ENCODE measurements around the gene STAM. TPM values are rescaled to one million over a fixed set of nuclear protein-coding genes. Genes with fewer than 3 reads are reported as not detected.

Gene STAM
- total RNA-seq, 1 donor from 2014 or later, result 28.7 TPM

- Mint-ChIP-seq H3K27me3 (no peaks in the 10 kb centered on the region), H3K9me3 (no peaks in the 10 kb centered on the region), H3K4me3 (peak overlapping the region; percentile 83), H3K36me3 (ENCODE audit: low read depth) (peaks cover 14% of the 10 kb centered on the region), H3K27ac (peak overlapping the region; percentile 93), H3K4me1 (peaks cover 43% of the 10 kb centered on the region)
- peak; percentile 82 for ATAC-seq (ENCODE audit: low read depth)
- DNase-seq, result peak; percentile 31
- ChIA-PET CTCF (no interaction called here), POLR2A (interaction anchor here (0.7 to 3.2 kb wide), 8 partner anchors 11 to 851 kb away, joined by 3 to 27 read pairs (median 6); partner anchors contain the start of genes STAM and VIM)
- TF ChIP-seq CTCF (IDR thresholded peaks at IDR 0.05), result no peak
- intact Hi-C loops (cut with micrococcal nuclease), result loop anchor here (1.0 to 2.0 kb wide), 3 partner anchors 14 to 25 kb away; partner anchors contain the start of gene STAM
Observed at GRCh38 chr10:17669185-17669872, 25.4 kb downstream of the STAM start.

- no peak overlapping the region for H3K4me3 Mint-ChIP-seq
- ATAC-seq (ENCODE audit: low read depth), result no peak
- H3K4me1 Mint-ChIP-seq, result peaks cover 48% of the 10 kb centered on the region
- DNase-seq, result no peak
- TF ChIP-seq CTCF (IDR thresholded peaks at IDR 0.05), result no peak
- H3K36me3 Mint-ChIP-seq (ENCODE audit: low read depth), result peaks cover 10% of the 10 kb centered on the region
- CTCF ChIA-PET, result no interaction called here
- intact Hi-C loops (cut with micrococcal nuclease), result loop anchor here (10.0 kb wide), 1 partner anchor 1237 kb away; the partner anchor contains the start of gene PTER
- POLR2A ChIA-PET, result interaction anchor here (3.2 kb wide), 1 partner anchor 27 kb away, joined by 27 read pairs; the partner anchor contains the start of gene STAM
- H3K9me3 Mint-ChIP-seq, result no peaks in the 10 kb centered on the region
- no peak overlapping the region for H3K27ac Mint-ChIP-seq
- no peaks in the 10 kb centered on the region for H3K27me3 Mint-ChIP-seq
Observed at GRCh38 chr10:17671307-17671706, 27.4 kb downstream of the STAM start.

- no peaks in the 10 kb centered on the region for H3K27me3 Mint-ChIP-seq
- ChIA-PET POLR2A (no interaction called here), CTCF (no interaction called here)
- ATAC-seq (ENCODE audit: low read depth) (no peak), DNase-seq (no peak)
- TF ChIP-seq CTCF (IDR thresholded peaks at IDR 0.05), result no peak
- peaks cover 38% of the 10 kb centered on the region for H3K4me1 Mint-ChIP-seq
- H3K4me3 Mint-ChIP-seq, result no peak overlapping the region
- H3K36me3 Mint-ChIP-seq (ENCODE audit: low read depth), result peaks cover 8% of the 10 kb centered on the region
- no peak overlapping the region for H3K27ac Mint-ChIP-seq
- no peaks in the 10 kb centered on the region for H3K9me3 Mint-ChIP-seq
- intact Hi-C loops (cut with micrococcal nuclease), result loop anchor here (1.0 to 10.0 kb wide), 2 partner anchors 12 to 1239 kb away; partner anchors contain the start of gene PTER
Observed at GRCh38 chr10:17673471-17674061, 29.6 kb downstream of the STAM start.

- CTCF ChIA-PET, result no interaction called here
- Mint-ChIP-seq H3K9me3 (peaks cover 3% of the 10 kb centered on the region), H3K4me1 (peaks cover 28% of the 10 kb centered on the region), H3K36me3 (ENCODE audit: low read depth) (peaks cover 9% of the 10 kb centered on the region), H3K4me3 (no peak overlapping the region), H3K27me3 (no peaks in the 10 kb centered on the region), H3K27ac (no peak overlapping the region)
- ATAC-seq (ENCODE audit: low read depth), result no peak
- no peak for TF ChIP-seq CTCF (IDR thresholded peaks at IDR 0.05)
- POLR2A ChIA-PET, result no interaction called here
- intact Hi-C loops (cut with micrococcal nuclease), result loop anchor here (10.0 kb wide), 1 partner anchor 1240 kb away; the partner anchor contains the start of gene PTER
- DNase-seq, result no peak
Observed at GRCh38 chr10:17674566-17674965, 30.6 kb downstream of the STAM start.

- Mint-ChIP-seq H3K27ac (no peak overlapping the region), H3K36me3 (ENCODE audit: low read depth) (peaks cover 9% of the 10 kb centered on the region), H3K4me1 (peaks cover 20% of the 10 kb centered on the region), H3K9me3 (peaks cover 3% of the 10 kb centered on the region), H3K27me3 (no peaks in the 10 kb centered on the region), H3K4me3 (no peak overlapping the region)
- no peak for ATAC-seq (ENCODE audit: low read depth)
- DNase-seq, result no peak
- intact Hi-C loops (cut with micrococcal nuclease), result loop anchor here (10.0 kb wide), 1 partner anchor 1241 kb away; the partner anchor contains the start of gene PTER
- no peak for TF ChIP-seq CTCF (IDR thresholded peaks at IDR 0.05)
- ChIA-PET POLR2A (interaction anchor here (1.2 kb wide), 1 partner anchor 12 kb away, joined by 3 read pairs; no protein-coding TSS in a partner anchor), CTCF (no interaction called here)
Observed at GRCh38 chr10:17675638-17676037, 31.7 kb downstream of the STAM start.
